Progenitor cell of endocrine pancreas (in vitro differentiated cells): ENCODE measurements around the gene TMEM38A. TPM values are rescaled to one million over a fixed set of nuclear protein-coding genes. Genes with fewer than 3 reads are reported as not detected.
A peak's percentile ranks its signal among the peaks of the same experiment; 100 is the strongest.
"Not testable (repeated sequence)": the region's sequence is repeated elsewhere in the genome, so short reads cannot be mapped to it uniquely, and the experiment has no call there.

Experiments used
- DNase-seq: peaks from one replicate; pipeline ENCODE4 v3.0.0; 2021; ENCODE audit warnings: low spot score; ENCODE audit not compliant: unreplicated experiment
- H3K27ac Mint-ChIP-seq: 2 replicates; pipeline ENCODE4 v1.8.0; 2021; ENCODE audit warnings: mild to moderate bottlenecking, moderate library complexity, mixed read lengths
- H3K27me3 Mint-ChIP-seq: 2 replicates; pipeline ENCODE4 v1.8.0; 2021; ENCODE audit warnings: mixed read lengths
- H3K36me3 Mint-ChIP-seq: 2 replicates; pipeline ENCODE4 v1.8.0; 2022; ENCODE audit warnings: mixed read lengths; ENCODE audit not compliant: insufficient read depth
- H3K4me1 Mint-ChIP-seq: 2 replicates; pipeline ENCODE4 v1.8.0; 2021; ENCODE audit warnings: low read depth, mixed read lengths
- H3K4me3 Mint-ChIP-seq: 2 replicates; pipeline ENCODE4 v1.8.0; 2021; ENCODE audit warnings: low read depth, mild to moderate bottlenecking, moderate library complexity, mixed read lengths
- H3K9me3 Mint-ChIP-seq: 2 replicates; pipeline ENCODE4 v1.8.0; 2021; ENCODE audit warnings: low read depth, mixed read lengths
- CTCF ChIP-seq: fragments of 200-600 bp; sonication (generic); IDR thresholded peaks from one replicate; pipeline ENCODE4 v1.5.0; 2021; ENCODE audit warnings: antibody characterized with exemption, mild to moderate bottlenecking; ENCODE audit not compliant: unreplicated experiment
- total RNA-seq: library from RNA; stranded (reverse); gene quantifications from 2 replicates; pipeline ENCODE4 v1.2.1, GENCODE V29; 2021

TMEM38A gene
- total RNA-seq, 1 donor from 2014 or later = 12.2 TPM

GRCh38 chr19:16657384-16657783 lies 3.6 kb upstream of the TMEM38A start:
- Mint-ChIP-seq H3K27me3 (no peaks in the 10 kb centered on the region), H3K36me3 (peaks cover 19% of the 10 kb centered on the region), H3K4me3 (no peak overlapping the region), H3K27ac (no peak overlapping the region), H3K9me3 (no peaks in the 10 kb centered on the region), H3K4me1 (peaks cover 9% of the 10 kb centered on the region)
- TF ChIP-seq CTCF = no peak
- DNase-seq = no peak

- H3K27ac Mint-ChIP-seq = peak overlapping the region; percentile 98
- TF ChIP-seq CTCF = no peak
- H3K36me3 Mint-ChIP-seq = peaks cover 10% of the 10 kb centered on the region
- DNase-seq = no peak
- H3K4me1 Mint-ChIP-seq = peaks cover 14% of the 10 kb centered on the region
- peak overlapping the region; percentile 100 for H3K4me3 Mint-ChIP-seq
- H3K9me3 Mint-ChIP-seq = no peaks in the 10 kb centered on the region
- H3K27me3 Mint-ChIP-seq = no peaks in the 10 kb centered on the region
Observed at GRCh38 chr19:16659464-16659831, 1.5 kb upstream of the TMEM38A start.

GRCh38 chr19:16659832-16660708 lies 869 bp upstream of the TMEM38A start, which contains the start of gene SMIM7:
Gene SMIM7, minus strand, starts transcription at chr19:16660144. Its CDS starts 34 bp downstream, at chr19:16660110.
- H3K27ac Mint-ChIP-seq = peak within 1 kb of the TSS; percentile 98
- no peak for TF ChIP-seq CTCF

GRCh38 chr19:16661480-16662034 lies 618 bp downstream of the TMEM38A start:
- H3K4me3 Mint-ChIP-seq = peak overlapping the region; percentile 81
- peak overlapping the region; percentile 88 for H3K27ac Mint-ChIP-seq
- H3K4me1 Mint-ChIP-seq = peaks cover 14% of the 10 kb centered on the region
- TF ChIP-seq CTCF = no peak
- peak; percentile 17 for DNase-seq
- no peaks in the 10 kb centered on the region for H3K9me3 Mint-ChIP-seq
- no peaks in the 10 kb centered on the region for H3K27me3 Mint-ChIP-seq
- peaks cover 4% of the 10 kb centered on the region for H3K36me3 Mint-ChIP-seq

More at GRCh38 chr19:16659832-16660708, 869 bp upstream of the TMEM38A start, which contains the start of gene SMIM7:
- H3K4me1 Mint-ChIP-seq = peaks cover 14% of the 10 kb centered on the region
- no peaks in the 10 kb centered on the region for H3K9me3 Mint-ChIP-seq
- DNase-seq = peak; percentile 97
- peaks cover 8% of the 10 kb centered on the region for H3K36me3 Mint-ChIP-seq
- peak within 1 kb of the TSS; percentile 100 for H3K4me3 Mint-ChIP-seq
- H3K27me3 Mint-ChIP-seq = no peaks in the 10 kb centered on the region

- DNase-seq = no peak
- Mint-ChIP-seq H3K9me3 (no peaks in the 10 kb centered on the region), H3K27me3 (no peaks in the 10 kb centered on the region)
Observed at GRCh38 chr19:16668176-16668575, 7.2 kb downstream of the TMEM38A start.

GRCh38 chr19:16668702-16669101 lies 7.8 kb downstream of the TMEM38A start:
- not testable (repeated sequence) for DNase-seq, H3K4me3 Mint-ChIP-seq, H3K27ac Mint-ChIP-seq, H3K4me1 Mint-ChIP-seq, H3K36me3 Mint-ChIP-seq, H3K9me3 Mint-ChIP-seq, H3K27me3 Mint-ChIP-seq

More at GRCh38 chr19:16668176-16668575, 7.2 kb downstream of the TMEM38A start:
- H3K4me3 Mint-ChIP-seq = no peak overlapping the region
- no peaks in the 10 kb centered on the region for H3K36me3 Mint-ChIP-seq
- no peak overlapping the region for H3K27ac Mint-ChIP-seq
- peaks cover 6% of the 10 kb centered on the region for H3K4me1 Mint-ChIP-seq
- TF ChIP-seq CTCF = no peak
